ENCODE measurements around the gene GRAMD4. TPM values are rescaled to one million over a fixed set of nuclear protein-coding genes. Genes with fewer than 3 reads are reported as not detected.

GRAMD4 gene
- total and polyA plus RNA-seq, 10 of the 15 experiments (the other 5 are each of a cell fraction or from before 2014, with no cell fraction given) = 0.21 to 45.5 (median 10.6) TPM

- TF ChIP-seq ZBTB40 (IDR thresholded peaks at IDR 0.05; ENCODE audit: borderline replicate concordance) = no peak
- no peak for TF ChIP-seq MYB (IDR thresholded peaks at IDR 0.05; ENCODE audit: borderline replicate concordance, low read depth, low read length)
- TF ChIP-seq NBN (IDR thresholded peaks at IDR 0.05) = 0 out of 2 replicates have a peak, but pooled peaks have one; percentile 41
- no peak for TF ChIP-seq MEF2B (IDR thresholded peaks at IDR 0.05; ENCODE audit: partially characterized antibody, poor library complexity, severe bottlenecking)
- TF ChIP-seq ETV6 (conservative IDR thresholded peaks at IDR 0.05 in 1 of 2, IDR thresholded peaks at IDR 0.05 in 1 of 2; ENCODE audit: borderline replicate concordance in 1 of 2, low read depth in 1 of 2) = 0 out of 4 replicates have a peak, but pooled peaks of 1 of the 2 experiments have one; percentile 21
- no peak for TF ChIP-seq STAT3 (IDR thresholded peaks at IDR 0.05; ENCODE audit: low read depth, low read length)
- TF ChIP-seq REST (IDR thresholded peaks at IDR 0.05; ENCODE audit: low read depth, low read length) = no peak
- peak; percentile 28 for TF ChIP-seq SMARCA5 (IDR thresholded peaks at IDR 0.05)
- TF ChIP-seq PAX8 (IDR thresholded peaks at IDR 0.05) = no peak
- TF ChIP-seq RCOR1 (conservative IDR thresholded peaks at IDR 0.05; ENCODE audit: low read depth, low read length) = 0 out of 2 replicates have a peak, but pooled peaks have one; percentile 4
- peak; percentile 7; the same call in 1 of the 2 replicates for TF ChIP-seq YY1 (IDR thresholded peaks at IDR 0.05; ENCODE audit: low read depth, low read length)
- peak; percentile 53; the same call in 1 of the 2 replicates for TF ChIP-seq BACH1 (IDR thresholded peaks at IDR 0.05; ENCODE audit: borderline replicate concordance)
- TF ChIP-seq CBFB (IDR thresholded peaks at IDR 0.05; ENCODE audit: low read depth) = peak; percentile 32; the same call in 1 of the 2 replicates
- no peak for TF ChIP-seq BCL3 (IDR thresholded peaks at IDR 0.05; ENCODE audit: borderline replicate concordance, insufficient read depth, low read depth, low read length, poor library complexity, severe bottlenecking)
- no peak for TF ChIP-seq USF1 (IDR thresholded peaks at IDR 0.05; ENCODE audit: borderline replicate concordance, extremely low read length, insufficient read depth, low read depth, low read length)
Observed at GRCh38 chr22:46587492-46588278, 32.5 kb upstream of the GRAMD4 start (continued).
